Measurements from ENCODE around the gene ABI1. TPM values are rescaled to one million over a fixed set of nuclear protein-coding genes. Genes with fewer than 3 reads are reported as not detected.

Gene ABI1
- total RNA-seq, 1 donor from 2014 or later, result 29.2 TPM

GRCh38 chr10:26832960-26833359 is 27.8 kb downstream of the ABI1 start:
- DNase-seq, result no peak
- TF ChIP-seq CTCF (IDR thresholded peaks at IDR 0.05; ENCODE audit: borderline replicate concordance), result no peak

GRCh38 chr10:26831936-26832335 is 28.8 kb downstream of the ABI1 start:
- Histone ChIP-seq H3K27ac (replicated peaks) (no peak overlapping the region), H3K4me1 (peaks cover 11% of the 10 kb centered on the region), H3K36me3 (no peaks in the 10 kb centered on the region), H3K27me3 (ENCODE audit: low read depth) (no peaks in the 10 kb centered on the region), H3K9me3 (replicated peaks) (no peaks in the 10 kb centered on the region), H3K4me3 (no peak overlapping the region)
- intact Hi-C loops (cut with micrococcal nuclease), result no loop called here
- DNase-seq, result no peak
- no peak for TF ChIP-seq CTCF (IDR thresholded peaks at IDR 0.05; ENCODE audit: borderline replicate concordance)

More at GRCh38 chr10:26832960-26833359, 27.8 kb downstream of the ABI1 start:
- Histone ChIP-seq H3K27ac (replicated peaks) (no peak overlapping the region), H3K4me3 (no peak overlapping the region), H3K36me3 (no peaks in the 10 kb centered on the region), H3K9me3 (replicated peaks) (no peaks in the 10 kb centered on the region), H3K4me1 (peaks cover 17% of the 10 kb centered on the region), H3K27me3 (ENCODE audit: low read depth) (no peaks in the 10 kb centered on the region)
- intact Hi-C loops (cut with micrococcal nuclease), result no loop called here

- Histone ChIP-seq H3K27me3 (ENCODE audit: low read depth) (no peaks in the 10 kb centered on the region), H3K4me3 (no peak overlapping the region), H3K9me3 (replicated peaks) (no peaks in the 10 kb centered on the region), H3K36me3 (no peaks in the 10 kb centered on the region), H3K4me1 (peaks cover 11% of the 10 kb centered on the region), H3K27ac (replicated peaks) (no peak overlapping the region)
- TF ChIP-seq CTCF (IDR thresholded peaks at IDR 0.05; ENCODE audit: borderline replicate concordance), result no peak
- intact Hi-C loops (cut with micrococcal nuclease), result no loop called here
- no peak for DNase-seq
These were observed 30.8 kb downstream of the ABI1 start for GRCh38 chr10:26829810-26830515.

- Histone ChIP-seq H3K27me3 (ENCODE audit: low read depth) (no peaks in the 10 kb centered on the region), H3K4me1 (peaks cover 8% of the 10 kb centered on the region), H3K9me3 (replicated peaks) (no peaks in the 10 kb centered on the region), H3K4me3 (no peak overlapping the region), H3K27ac (replicated peaks) (no peak overlapping the region), H3K36me3 (peaks cover 10% of the 10 kb centered on the region)
- no peak for DNase-seq
- TF ChIP-seq CTCF (IDR thresholded peaks at IDR 0.05; ENCODE audit: borderline replicate concordance), result no peak
- intact Hi-C loops (cut with micrococcal nuclease), result no loop called here
These were observed 36.6 kb downstream of the ABI1 start for GRCh38 chr10:26824015-26824690.

GRCh38 chr10:26821699-26822570 is 38.8 kb downstream of the ABI1 start:
- Histone ChIP-seq H3K36me3 (peaks cover 10% of the 10 kb centered on the region), H3K9me3 (replicated peaks) (no peaks in the 10 kb centered on the region), H3K27me3 (ENCODE audit: low read depth) (no peaks in the 10 kb centered on the region), H3K4me3 (no peak overlapping the region), H3K27ac (replicated peaks) (no peak overlapping the region), H3K4me1 (peaks cover 13% of the 10 kb centered on the region)
- intact Hi-C loops (cut with micrococcal nuclease), result no loop called here
- TF ChIP-seq CTCF (IDR thresholded peaks at IDR 0.05; ENCODE audit: borderline replicate concordance), result no peak
- no peak for DNase-seq

Data from left ventricle myocardium inferior (tissue), 1 donor.